Measurements from ENCODE around the gene DDR2. TPM values are rescaled to one million over a fixed set of nuclear protein-coding genes. Genes with fewer than 3 reads are reported as not detected.

Gene DDR2
- polyA plus RNA-seq, 1 of the 3 experiments (the other 2 are of a cell fraction): 34.0 TPM

- 78% methylated on average over 2 of the region's 2 CpGs for WGBS (ENCODE audit: low lambda C conversion rate)
- CTCF ChIA-PET: interaction anchor here (0.9 to 1.9 kb wide), 3 partner anchors 21 to 61 kb away, joined by 3 to 5 read pairs (median 3); partner anchors contain the start of gene DDR2
- Histone ChIP-seq H3K4me1 (ENCODE audit: control insufficient read depth in 1 of 2, insufficient read depth in 2 of 2, low read depth in 1 of 2, low read length in 1 of 2) (peaks cover 6 to 79% of the 10 kb centered on the region in 2 experiments), H2AFZ (ENCODE audit: low read depth) (no peak overlapping the region), H3K27ac (ENCODE audit: low read depth in 2 of 2, low read length in 1 of 2) (peak overlapping the region; percentile 18 to 83; a peak in 3 of 4 replicates), H3K36me3 (replicated peaks in 1 of 2; ENCODE audit: control insufficient read depth in 1 of 2, insufficient read depth in 2 of 2, low read length in 1 of 2) (peaks cover 3 to 10% of the 10 kb centered on the region in 2 experiments), H3K27me3 (ENCODE audit: insufficient read depth) (no peaks in the 10 kb centered on the region), H3K9me3 (no peaks in the 10 kb centered on the region), H3K9ac (no peak overlapping the region), H3K4me3 (ENCODE audit: low read depth in 2 of 2, low read length in 1 of 2) (no peak overlapping the region), H3K4me2 (peak overlapping the region; percentile 14; the same call in 1 of the 2 replicates), H3F3A (replicated peaks; ENCODE audit: insufficient read depth) (peaks cover 30% of the 10 kb centered on the region), H3K9me2 (no peaks in the 10 kb centered on the region), H4K20me1 (ENCODE audit: insufficient read depth) (peaks cover 13% of the 10 kb centered on the region; the same call in 1 of the 2 replicates), H3K79me2 (ENCODE audit: insufficient read depth) (peaks cover 100% of the 10 kb centered on the region)
- POLR2A ChIA-PET: interaction anchor here (1.2 kb wide), 1 partner anchor 12 kb away, joined by 4 read pairs; no protein-coding TSS in a partner anchor
- DNase-seq: no peak
- TF ChIP-seq PBX3 (IDR thresholded peaks at IDR 0.05) (peak; percentile 39; the same call in 1 of the 2 replicates), POLR2AphosphoS5 (IDR thresholded peaks at IDR 0.05; ENCODE audit: low read depth, low read length) (no peak), TCF12 (IDR thresholded peaks at IDR 0.05) (peak; percentile 16; the same call in 1 of the 2 replicates), MAX (IDR thresholded peaks at IDR 0.05; ENCODE audit: low read depth) (no peak), FOSL2 (IDR thresholded peaks at IDR 0.05; ENCODE audit: borderline replicate concordance, low read depth) (peak; percentile 38; the same call in 1 of the 2 replicates), USF1 (IDR thresholded peaks at IDR 0.05; ENCODE audit: borderline replicate concordance, low read depth) (no peak), RXRA (IDR thresholded peaks at IDR 0.05; ENCODE audit: borderline replicate concordance, low read depth) (no peak), REST (IDR thresholded peaks at IDR 0.05; ENCODE audit: low read depth, low read length) (no peak), JUND (IDR thresholded peaks at IDR 0.05) (peak; percentile 25; the same call in 1 of the 2 replicates), FOXJ3 (CRISPR knock-in tag; IDR thresholded peaks at IDR 0.05) (no peak)
Measured at GRCh38 chr1:162674034-162674608, 41.9 kb downstream of the DDR2 start.
